Activated CD4-positive, CD25-positive, alpha-beta regulatory T cell treated with anti-CD3 and anti-CD28 coated beads, Interleukin-2, amount 50 U/mL, for 72 hours (primary cell): ENCODE results near the gene PGS1.
A peak's percentile ranks its signal among the peaks of the same experiment; 100 is the strongest.

ENCODE experiments used
- DNase-seq: peaks from one replicate; pipeline ENCODE4 v3.0.0; 2021

PGS1 gene

GRCh38 chr17:78365561-78366108 lies 12.8 kb upstream of the PGS1 start:
- no peak for DNase-seq

DNA sequence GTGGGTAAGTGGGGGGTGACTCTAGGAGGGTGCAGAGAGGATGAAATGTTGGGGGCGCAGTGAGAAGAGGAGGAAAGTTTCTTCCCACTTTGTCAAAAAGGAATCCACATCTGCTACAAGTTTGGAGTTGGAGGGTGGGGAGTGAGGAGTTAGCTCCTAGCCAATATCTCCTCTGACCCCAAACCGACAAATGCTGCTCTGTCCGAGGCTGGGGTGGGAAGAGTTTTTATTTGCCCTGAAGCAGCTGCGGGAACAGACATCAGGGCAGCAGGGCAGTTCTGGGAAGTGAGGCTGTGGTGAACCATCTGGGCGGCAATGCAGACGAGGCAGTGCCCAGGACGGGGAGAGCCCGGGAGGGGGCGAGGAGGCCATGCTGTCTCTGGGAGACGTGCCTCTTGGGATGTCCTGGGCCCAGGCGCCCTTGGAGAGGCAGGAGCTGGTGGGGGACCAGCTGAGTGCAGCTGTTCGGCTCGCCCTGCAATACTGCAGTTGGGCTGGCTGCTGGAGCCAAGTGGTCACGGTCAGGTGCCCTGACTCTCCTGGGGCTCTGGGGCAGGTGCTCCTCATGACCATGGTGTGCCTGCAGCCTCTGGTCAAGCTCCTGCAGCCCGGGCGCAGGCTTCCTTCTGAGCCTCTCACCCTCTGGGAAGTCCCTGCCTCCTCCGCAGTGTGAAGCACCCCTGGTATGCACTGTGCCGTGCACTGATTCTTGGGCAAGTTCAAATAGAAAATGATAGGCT lies 12.2 kb upstream of the PGS1 start:
- no peak for DNase-seq

- no peak for DNase-seq
Observed at GRCh38 chr17:78367193-78367592, 11.3 kb upstream of the PGS1 start.

DNA sequence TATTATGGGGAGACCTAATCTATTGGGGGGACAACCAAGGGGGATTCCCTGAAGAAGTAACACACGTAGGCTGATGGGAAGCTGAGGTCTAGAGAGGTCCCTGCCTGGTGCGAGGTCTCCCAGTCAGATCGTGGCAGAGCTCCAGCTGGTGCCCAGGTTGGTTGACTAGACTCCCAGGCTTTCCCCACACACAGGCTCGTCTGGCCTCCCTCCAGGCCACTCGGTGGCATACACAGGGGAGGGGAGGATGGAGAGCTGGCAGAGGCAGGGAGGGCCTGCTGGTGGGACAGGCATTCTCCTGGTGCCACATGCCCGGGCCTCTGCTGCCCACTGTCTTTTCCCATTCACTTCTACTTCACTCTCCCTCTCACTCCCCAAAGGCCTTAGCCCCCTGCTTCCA lies 10.1 kb upstream of the PGS1 start:
- DNase-seq, result no peak

- DNase-seq, result no peak
Observed at GRCh38 chr17:78368854-78369495, 9.5 kb upstream of the PGS1 start.

GRCh38 chr17:78369791-78370381 lies 8.6 kb upstream of the PGS1 start:
- DNase-seq, result no peak

DNA sequence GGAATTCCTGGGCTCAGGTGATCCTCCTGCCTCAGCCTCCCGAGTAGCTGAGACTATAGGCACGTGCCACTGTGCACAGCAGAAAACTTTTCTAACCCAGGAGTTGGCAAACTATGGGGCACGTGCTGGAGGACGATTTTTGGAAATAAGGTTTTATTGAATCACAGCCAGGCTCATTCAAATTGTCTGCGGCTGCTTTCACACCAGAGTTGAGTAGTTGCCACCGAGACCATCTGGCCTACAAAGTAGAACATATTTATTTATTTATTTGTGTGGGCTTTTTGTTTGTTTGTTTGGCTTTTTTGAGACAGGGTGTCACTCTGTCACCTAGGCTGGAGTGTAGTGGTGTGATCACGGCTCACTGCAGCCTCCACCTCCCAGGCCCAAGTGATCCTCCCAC lies 7.4 kb upstream of the PGS1 start:
- no peak for DNase-seq

GRCh38 chr17:78372841-78373240 lies 5.6 kb upstream of the PGS1 start:
- DNase-seq, result no peak

GRCh38 chr17:78374189-78374588 lies 4.3 kb upstream of the PGS1 start:
- DNase-seq, result no peak

GRCh38 chr17:78374631-78375274 lies 3.7 kb upstream of the PGS1 start:
- no peak for DNase-seq

DNA sequence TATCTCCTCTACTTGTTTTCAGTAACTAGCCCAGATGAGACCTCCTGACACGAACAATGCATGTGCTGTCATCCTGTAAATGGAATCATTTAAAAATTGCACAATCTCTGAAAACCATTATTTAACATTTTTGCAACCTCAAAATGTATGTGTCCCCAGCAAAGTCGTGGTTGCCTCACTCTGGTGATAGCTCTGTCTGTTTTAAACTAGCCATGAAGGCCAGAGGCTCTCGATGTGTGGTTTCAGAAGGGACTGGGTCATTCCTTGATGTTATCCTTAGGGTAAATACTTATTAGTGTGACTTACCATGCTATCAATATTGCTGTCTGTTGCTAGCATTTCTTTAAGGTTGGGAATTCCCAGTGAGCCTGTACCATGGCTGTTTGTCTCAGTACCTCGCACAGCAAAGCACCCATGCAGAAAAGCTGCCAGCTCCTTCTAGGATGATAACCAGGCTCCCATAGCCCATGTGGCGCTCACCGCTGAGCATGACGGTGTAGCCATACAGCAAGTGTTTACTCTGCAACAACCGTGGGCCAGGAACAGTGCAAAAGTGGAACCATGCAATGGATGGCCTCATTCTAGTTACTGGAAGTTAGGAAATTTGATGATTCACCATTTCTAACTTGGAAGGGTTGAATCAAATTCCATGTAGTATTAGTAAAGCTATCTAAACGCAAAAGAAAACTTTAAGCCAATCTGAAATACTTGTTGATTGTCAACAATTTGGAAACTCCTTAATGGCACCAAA lies 2.9 kb upstream of the PGS1 start:
- no peak for DNase-seq

DNA sequence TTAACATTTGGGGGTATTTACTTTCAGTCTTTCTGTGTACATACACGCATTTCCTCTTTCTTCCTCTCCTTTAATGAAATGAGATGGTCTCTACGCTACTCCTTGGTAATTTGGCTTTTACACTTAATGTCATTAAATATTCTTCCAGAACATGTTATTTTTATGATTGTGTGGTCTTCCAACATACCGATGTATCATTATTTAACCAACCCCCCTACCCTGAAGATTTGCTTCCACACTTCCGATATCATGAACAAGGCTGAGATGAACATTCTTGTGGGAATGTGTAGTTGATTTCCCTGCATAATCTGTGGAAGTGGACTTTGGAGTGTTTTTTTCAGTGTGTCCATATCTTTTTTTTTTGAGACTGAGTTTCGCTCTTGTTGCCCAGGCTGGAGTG lies 2.3 kb upstream of the PGS1 start:
- no peak for DNase-seq

GRCh38 chr17:78377858-78378224 lies 608 bp upstream of the PGS1 start:
- DNase-seq, result no peak

DNA sequence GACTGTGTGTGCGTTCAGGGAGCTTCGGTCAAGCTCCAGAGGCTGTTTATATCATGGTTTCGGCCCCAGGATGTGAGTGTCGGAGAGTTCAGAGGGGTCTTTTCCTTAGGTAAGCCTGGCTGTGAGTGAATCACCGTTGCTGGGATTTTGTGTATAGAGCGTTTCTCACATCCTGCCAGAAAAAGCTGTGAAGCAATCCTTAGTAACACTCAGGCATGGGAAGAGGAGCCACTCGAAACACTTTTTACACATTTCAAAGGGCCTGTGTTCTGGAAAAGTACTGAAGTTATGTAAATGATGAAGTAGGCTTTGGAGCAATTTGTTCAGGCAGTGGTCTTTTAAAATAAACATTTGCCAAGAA lies 662 bp downstream of the PGS1 start:
- DNase-seq, result no peak

GRCh38 chr17:78380370-78380769 lies 1.9 kb downstream of the PGS1 start:
- no peak for DNase-seq

- peak; percentile 48 for DNase-seq
Observed at GRCh38 chr17:78381601-78382232, 3.3 kb downstream of the PGS1 start.

DNA sequence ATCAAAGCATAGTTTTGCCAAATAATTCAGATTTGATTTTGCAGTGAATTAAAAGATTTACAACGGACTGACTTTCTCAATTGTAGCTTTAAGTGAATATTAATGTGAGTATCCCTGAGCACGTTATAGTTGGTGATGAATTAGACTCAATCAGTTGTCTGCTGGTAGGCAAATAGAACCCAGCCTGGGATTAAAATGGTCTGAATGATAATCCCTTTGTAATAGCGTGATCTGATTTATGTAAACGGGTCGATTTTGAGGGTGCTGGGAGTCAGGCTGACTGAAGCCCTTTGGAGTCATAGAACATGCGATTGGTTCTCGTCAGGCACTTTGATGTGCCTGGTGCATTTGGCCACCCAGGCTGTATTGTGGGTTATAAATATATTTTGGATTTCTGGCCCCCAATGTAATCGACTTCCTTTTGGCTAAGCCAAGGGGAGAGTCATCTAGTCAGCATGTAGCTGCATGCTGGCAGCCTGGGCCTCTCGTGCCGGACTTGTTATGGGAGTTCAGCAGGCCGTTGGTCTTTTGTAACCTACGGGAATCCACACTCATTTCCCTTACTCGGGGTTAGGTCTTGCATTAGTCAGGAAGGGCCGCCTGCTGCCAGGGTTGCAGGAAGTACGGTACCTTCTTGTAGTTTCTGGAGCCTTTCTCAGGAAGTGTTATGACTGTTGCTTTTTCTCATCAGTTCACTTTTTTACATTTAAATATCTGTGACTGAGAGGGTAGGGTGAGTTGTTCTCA lies 5.4 kb downstream of the PGS1 start:
- peak; percentile 52 for DNase-seq

DNA sequence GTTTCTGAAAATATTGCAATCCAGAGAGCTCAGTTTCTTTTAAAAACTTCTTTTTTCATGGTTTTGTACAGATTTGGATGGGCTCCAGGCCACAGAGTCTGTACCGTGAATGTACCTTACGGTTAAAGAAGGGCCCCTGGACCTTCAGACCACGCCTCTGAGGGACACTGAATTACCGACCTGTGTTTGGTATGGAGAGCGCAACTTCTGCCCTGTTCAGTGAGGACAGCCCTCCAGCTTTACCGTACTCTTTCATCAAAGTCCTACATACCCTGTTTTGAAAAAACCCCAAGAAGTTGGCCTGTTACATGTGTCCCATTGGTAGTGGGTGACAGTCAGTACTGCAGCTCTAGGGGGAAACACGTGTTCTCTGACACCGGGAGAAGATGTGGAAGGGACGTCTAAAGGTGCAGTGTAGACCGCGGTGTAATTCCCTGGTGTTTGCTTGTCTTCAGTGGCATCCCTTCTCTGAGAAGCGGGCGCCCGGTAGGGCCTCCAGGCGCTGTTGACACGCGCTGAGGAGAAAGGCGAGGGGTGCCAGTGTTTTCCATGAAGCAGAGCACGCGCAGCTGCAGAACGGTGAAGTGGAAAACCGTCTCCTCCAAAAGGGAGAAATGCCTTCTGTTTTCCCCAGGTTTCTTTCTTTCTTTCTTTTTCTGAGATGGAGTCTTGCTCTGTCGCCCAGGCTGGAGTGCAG lies 6.2 kb downstream of the PGS1 start:
- DNase-seq, result no peak

- DNase-seq, result no peak
Observed at GRCh38 chr17:78387977-78388941, 9.8 kb downstream of the PGS1 start.
